GM18511 (cell line): ENCODE measurements around the gene NLGN1.
A peak's percentile ranks its signal among the peaks of the same experiment; 100 is the strongest.

Experiments
- ATAC-seq: cut with Tn5 transposase; IDR thresholded peaks from one replicate; pipeline ENCODE4 v1.9.1; 2021; ENCODE audit warnings: mild to moderate bottlenecking, moderate library complexity; ENCODE audit not compliant: unreplicated experiment

Gene NLGN1

DNA sequence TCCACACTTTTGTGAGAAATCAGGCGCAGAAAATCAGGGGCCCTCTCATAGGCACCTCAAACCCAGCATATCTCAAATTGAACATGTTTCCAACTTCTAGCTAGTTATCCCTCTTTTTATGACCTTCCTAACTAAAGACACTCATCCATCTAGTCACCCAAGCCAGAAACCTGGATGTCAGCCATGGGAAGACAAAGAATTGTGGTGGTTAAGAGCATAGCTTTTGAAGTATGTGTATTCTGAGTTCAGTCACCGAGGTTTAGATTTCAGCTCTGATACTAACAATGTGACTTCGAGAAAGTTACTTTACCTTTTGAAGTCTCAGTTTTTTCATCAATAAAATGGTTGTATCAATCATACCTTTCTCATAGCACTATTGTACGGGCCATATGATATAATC lies 495.5 kb downstream of the NLGN1 start:
- ATAC-seq: no peak

DNA sequence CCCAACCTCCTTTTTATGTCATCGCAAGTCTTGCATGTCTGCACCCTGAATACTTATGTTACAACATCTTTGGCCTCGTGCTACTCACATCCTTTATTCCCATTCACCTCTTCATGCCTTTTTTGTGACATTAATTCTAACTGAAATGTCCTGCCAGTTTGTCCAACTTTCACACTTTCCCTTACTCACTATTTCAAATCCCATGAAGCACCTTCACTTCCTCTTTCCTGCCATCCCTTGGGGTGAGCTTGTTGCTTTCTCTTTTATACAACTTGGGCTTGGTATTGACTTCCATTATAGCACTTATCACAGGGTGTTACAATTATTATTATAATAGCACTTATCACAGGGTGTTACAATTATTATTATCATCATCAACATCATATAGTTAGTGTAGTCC lies 496.3 kb downstream of the NLGN1 start:
- no peak for ATAC-seq

- ATAC-seq: no peak
Measured at GRCh38 chr3:173897631-173898030, 500.1 kb downstream of the NLGN1 start.

DNA sequence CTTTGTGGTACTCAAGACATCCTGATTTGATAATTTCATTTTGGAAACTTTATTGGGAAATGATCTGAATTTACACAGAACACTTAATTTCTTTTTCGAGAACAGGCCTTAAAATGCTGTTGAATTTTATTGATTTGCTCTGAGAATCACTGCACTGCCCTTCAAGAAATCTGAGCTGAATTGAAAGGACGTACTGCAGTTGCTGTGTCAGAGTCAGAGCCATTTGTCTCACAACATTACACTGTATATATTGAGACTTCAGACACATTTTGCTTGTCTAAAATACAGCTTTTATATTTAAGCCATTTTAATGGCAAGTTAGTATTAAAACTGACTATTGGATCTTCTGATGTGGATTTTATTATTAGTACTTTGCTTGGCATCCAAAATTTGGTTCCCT lies 504.1 kb downstream of the NLGN1 start:
- no peak for ATAC-seq

GRCh38 chr3:173902401-173902800 lies 504.9 kb downstream of the NLGN1 start:
- ATAC-seq: no peak

DNA sequence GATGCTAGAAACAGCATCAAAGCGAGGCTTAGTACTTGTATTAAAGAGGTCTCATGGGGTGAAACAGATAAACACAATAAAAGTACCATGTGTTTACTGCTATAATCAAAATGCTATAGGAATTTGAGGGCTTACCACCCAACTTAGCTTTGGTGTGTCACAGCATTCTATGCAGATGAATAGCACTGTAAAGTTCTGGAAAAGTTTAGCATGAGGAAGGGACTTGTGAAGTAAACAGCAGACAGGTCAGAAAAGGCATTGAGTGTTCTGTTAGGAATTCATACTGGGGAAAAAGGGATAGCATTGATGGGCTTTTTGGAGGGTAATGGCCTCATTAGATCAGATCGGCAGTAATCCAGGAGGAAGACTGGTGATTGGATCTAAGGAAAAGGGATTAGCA lies 505.3 kb downstream of the NLGN1 start:
- ATAC-seq: no peak

DNA sequence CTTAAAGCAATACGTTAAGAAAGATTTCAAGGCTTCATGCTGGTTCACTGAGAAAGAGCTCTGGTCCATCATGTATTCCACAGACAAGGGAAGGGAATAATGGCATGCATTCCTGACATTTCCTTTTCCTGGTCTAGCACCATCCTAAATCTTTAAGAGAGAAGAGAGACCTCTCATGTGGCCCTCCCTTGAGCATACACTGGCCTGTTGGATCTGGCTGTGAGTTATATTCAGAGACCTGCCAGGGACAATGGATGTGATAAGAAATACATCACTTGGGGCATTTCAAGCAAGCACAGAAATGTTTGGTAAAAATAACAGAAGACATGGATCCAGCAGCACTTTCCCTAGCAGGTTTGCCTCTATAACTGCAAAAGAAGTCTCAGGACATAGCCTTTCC lies 507.8 kb downstream of the NLGN1 start:
- no peak for ATAC-seq

DNA sequence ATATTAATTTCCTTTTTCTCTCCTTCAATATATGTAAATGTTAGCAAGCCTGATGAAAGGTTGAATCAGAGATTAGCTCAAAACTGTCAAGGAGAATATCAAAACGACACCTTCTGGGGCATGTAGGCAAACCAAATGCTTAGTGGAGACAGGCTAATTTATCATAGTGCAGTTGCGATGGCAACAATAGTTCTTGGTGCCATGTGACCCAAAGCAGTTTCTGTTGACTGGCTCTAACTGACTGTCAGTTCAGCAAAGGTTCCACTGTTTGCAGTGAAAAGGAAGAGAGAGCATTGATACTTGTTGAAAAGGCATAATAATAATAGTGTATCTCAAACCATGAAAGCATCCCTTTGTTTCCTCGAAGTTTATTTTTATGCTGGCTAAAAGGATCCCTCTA lies 513.9 kb downstream of the NLGN1 start:
- no peak for ATAC-seq

DNA sequence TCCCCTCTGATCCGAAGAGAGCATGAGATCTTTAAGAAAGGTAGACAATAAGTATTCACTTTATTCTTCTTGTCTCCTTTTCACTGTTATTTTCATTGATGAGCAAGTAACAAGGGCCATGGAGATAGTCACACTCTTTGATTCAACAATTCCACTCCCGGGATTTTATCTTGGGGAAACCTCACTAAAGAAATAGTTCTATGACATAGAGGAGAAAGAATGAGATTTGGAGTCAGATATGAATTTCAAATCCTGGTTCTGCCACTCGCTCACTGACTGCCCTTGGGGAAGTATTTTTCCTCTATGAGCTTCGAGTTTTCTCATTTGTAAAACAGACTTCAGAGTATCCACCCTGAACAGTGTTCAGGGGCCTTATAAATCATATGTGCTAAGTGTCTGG lies 514.6 kb downstream of the NLGN1 start:
- ATAC-seq: no peak

DNA sequence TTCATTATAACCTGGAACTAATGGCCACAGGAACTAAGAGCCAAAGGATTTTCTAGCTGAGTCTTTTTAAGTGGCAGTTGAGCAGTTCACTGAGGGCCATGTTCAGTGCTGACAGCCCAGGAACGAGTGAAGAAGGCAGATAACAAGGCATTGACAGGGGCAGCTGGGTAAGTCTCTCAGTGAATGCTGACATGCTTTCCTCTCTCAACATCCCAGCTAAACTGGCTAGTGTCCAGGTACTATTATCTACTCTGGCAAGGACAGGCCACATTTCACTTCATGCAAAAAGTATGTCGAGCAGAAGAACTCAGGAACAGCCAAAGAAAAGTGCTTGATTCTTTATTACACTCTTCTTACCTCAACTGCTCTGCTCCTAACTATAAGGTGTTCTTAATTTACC lies 515.9 kb downstream of the NLGN1 start:
- no peak for ATAC-seq

DNA sequence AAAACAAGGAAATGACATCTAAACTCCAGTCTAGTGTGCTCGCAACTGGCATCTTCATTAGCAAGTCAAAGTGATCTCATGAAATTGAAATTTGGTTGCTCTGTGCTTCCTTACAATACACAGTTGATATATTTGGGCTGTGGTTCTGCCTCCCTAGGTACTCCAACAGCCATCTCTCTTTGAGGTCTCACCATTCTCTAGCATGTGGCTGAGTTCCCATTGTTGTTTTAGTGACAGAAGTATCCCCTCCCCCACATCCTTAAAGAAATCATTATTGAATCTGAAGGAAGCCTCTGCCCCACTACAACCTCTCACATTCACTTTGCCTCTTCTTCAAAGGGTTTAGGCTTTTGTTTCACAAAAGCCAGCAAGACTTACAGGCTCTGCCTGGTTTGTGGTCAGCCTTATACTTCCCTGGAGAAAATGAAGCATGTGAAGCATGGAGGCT lies 516.5 kb downstream of the NLGN1 start:
- no peak for ATAC-seq

DNA sequence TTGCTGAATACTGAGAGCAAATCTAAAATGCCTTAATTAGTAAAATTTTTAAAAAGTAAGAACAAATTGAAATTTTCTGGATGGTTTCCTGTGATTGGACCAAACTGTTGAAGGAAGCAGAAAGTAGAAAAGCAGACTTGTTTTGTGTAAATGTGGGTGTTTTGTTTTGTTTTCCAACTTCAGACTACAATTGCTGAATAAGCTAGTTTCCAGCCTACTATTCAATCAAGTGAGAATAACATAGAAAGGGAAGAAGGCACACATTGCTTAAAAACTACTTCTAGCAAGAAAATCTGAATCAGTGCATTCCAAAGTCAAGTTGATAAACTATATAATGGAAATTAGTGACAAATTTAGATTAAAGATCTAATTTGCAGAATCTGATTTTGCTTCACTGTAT lies 519.3 kb downstream of the NLGN1 start:
- ATAC-seq: no peak

DNA sequence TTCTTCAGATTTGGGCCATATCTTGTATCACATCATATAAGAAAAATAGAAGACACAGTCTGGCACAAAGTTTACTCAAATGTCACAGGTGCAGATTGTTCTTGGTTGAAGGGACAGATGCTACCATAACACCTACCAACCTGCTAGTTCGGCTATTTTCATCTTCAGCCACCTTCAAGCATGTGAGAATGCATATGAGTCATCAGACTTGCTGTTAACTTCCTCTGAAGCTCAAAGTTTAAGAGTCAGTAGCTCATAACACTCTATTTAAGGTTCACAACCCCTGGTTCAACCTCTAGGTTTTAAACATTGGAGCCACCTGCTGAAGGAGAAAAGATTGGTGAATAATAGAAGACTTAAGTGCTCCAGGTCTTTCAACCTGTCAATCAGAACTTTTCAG lies 522.8 kb downstream of the NLGN1 start:
- ATAC-seq: no peak

DNA sequence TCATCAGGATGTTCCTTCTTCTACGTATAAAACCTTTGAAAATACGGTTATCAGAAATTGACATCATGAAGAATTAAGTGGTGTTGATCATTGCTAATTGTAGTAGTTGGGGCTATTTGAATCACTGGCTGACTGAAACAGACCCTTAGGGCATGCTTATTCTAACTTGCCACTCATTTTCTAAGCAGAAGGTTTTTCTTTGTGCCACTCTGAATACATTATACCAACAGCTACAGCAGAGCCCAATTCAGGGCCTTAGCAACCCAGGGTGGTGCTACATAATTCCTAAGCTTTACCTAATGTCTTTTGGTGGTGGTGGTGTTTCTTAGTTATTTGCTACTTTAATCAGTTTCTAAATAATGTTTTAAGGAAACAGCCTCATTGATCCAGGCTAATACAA lies 524.2 kb downstream of the NLGN1 start:
- ATAC-seq: no peak

DNA sequence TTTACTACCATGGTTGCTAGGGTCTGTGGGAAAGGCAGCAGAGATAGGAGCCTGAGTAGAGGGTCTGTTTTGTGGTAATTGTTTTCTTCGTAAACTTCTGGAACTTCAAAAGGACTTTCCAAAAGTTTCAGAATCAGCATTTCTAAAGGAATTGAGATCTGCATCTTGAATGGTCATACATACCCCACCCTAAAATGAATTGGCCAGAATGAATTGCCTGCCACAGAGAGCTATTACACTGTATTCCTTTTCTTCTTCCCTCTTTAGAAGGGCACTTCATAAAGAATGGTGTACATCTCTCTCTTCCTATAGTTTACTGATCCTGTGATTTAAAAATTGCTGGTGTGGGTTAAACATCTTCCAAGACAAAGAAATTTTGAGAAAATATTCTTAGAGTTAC lies 525.7 kb downstream of the NLGN1 start:
- no peak for ATAC-seq

DNA sequence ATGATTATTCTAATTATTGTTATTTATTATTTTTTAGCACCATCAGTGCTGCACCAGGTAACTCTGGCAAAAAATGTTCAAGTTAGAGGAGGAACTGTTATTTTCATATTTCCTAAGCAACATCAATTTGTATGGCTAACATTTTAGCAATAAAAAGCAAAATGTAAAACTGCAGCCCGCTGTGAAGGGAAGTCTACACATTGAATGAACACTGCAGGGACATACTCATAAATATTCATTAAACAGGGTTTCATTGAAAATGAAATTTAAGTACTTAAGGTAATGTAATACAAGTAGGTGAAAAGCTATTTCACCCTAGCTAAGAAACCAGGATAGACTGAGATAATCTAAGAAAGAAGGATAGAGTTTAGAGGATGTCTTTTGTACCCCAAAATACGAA lies 532.7 kb downstream of the NLGN1 start:
- ATAC-seq: no peak

DNA sequence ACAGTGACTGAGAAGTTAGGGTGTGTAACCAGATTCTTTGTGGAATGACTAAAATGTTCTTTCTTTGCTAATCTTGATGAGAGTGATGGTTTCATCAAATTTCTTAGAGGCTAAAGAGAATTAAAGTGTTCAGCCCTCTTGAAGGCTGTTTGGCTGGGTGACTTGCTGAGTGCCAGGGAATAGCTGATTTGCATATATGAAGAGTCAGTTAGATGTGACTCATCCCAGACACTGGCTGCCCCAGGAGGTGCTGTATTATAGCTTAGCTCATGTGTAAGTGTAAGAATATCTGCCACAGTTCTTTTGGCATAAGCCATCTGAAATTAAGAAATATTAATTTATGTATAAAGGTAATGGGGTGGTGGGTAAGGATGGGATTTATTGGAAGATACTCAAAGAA lies 535.1 kb downstream of the NLGN1 start:
- ATAC-seq: peak; percentile 72

DNA sequence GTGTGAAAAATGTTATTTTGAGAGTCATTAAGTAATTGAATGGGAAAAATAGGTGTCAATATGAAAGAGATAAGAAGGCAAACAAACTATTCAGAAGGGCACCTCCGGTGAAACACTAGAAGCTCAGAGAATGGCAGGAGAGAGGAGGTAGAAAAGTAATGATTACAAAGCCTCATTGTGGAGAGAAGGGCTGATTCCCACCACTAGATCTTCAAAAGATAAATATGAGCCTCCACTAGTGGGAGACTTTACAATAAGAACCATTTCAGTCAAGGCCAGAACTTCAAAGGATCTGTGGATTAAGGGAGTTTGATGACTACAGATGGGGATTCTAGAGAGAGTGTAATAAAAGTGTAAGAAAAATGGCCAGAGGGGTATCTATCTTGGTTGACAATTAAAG lies 535.6 kb downstream of the NLGN1 start:
- no peak for ATAC-seq

GRCh38 chr3:173936316-173936715 lies 538.8 kb downstream of the NLGN1 start:
- no peak for ATAC-seq

DNA sequence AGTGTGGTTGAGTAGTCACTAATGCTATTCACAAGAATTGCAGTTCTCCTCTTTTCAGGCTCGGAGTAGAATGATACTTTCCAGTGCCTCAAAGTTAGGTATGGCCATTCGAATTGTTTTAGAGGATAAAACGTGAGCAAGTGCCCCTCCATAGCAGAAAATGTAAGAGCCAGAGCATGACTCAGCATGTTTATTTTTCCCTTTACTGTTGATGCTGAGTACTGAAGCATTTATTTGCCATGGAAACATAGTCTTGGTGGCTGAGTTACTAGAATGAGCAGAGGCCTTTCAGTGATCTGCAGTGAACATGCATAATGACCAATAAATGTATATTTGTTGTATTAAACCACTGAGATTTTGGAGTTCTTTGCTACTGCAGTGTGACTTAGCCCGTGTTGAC lies 540.6 kb downstream of the NLGN1 start:
- no peak for ATAC-seq

- no peak for ATAC-seq
Measured at GRCh38 chr3:173938616-173939015, 541.1 kb downstream of the NLGN1 start.

DNA sequence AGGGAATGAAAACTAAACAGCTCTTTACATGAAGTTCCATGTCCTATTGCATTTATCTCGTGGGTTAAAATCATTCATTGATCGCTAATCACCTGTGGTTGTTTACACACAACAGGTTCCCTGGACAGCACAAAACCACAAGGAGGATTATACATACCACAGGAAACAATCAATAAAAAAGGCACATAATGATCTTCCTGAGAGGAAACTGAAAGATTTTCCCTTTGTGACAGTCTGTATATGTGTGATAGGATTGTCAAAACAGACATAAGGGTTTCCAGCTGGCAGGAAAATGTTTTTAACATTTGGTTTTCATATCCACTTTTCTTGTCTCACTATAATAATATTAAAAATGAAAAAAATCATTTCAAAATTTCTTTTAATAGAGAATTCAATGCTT lies 541.8 kb downstream of the NLGN1 start:
- ATAC-seq: no peak

GRCh38 chr3:173943264-173943663 lies 545.7 kb downstream of the NLGN1 start:
- ATAC-seq: no peak

DNA sequence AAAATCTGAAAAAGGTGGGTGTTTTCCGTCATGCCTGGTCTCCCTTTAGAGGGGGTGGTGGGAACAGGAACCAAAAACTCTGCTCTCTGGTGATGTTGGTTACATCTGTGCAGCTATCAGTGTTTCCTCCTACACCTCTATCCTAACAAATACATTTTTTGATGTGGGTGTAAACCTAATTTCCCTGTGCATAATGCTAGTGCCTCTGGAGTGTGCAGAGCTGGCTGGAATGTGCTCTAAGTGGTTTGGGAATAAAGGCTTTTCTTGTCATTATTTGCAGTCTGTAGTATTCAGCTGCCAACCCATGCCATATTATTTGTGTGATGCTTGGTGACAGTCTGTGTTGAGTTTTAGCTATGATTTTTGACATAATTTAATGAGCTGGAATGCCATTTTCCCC lies 547.6 kb downstream of the NLGN1 start:
- no peak for ATAC-seq
